OCI-LY3 (cell line): ENCODE results near the gene HPS5.

ENCODE experiments used
- CTCF ChIP-seq: fragments of 200-600, 300-600 bp; sonication (generic); IDR thresholded peaks from 2 replicates; pipeline ENCODE4 v1.5.1; 2014; ENCODE audit warnings: antibody characterized with exemption, low read length, low read depth
- EZH2phosphoT487 ChIP-seq: fragments of 200-600 bp; shearing (Covaris generic); IDR thresholded peaks from 2 replicates; pipeline ENCODE4 v1.6.1; 2018; ENCODE audit warnings: antibody characterized with exemption, mixed run types, low read depth

DNA sequence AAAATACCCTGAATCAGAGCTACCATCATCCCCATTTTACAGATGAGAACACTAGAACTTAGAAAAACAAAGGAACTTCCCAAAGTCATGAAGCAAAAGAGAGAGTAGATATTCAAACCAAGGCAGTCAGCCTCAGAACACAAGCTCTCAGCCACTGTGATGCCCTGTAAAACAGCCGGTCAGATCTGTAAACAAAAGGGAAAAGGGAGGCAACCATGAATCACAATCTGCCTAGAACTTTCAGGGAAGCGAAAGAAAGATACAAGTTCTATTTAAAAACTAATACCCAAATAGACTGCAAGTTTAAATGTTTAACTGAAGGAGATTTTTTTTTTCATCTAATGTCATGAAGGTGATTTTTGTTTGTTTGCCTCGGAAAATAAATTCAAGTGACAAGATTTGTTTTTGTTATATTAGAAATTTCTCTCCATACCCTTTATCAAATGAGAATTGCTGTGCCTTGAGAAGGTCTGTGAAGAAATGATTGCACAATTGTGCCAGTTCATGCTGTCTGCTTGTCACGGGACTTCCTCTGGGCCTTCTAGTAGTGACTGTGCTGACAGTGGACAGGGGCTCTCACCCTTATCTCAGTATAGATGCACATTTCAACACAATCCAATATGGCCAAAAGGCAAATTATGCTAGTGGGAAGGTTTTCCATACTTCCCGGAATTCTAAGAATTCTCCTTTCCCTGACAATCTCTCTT, 44.2 kb downstream of the HPS5 start:
- TF ChIP-seq CTCF, result no peak
- no peak for TF ChIP-seq EZH2phosphoT487
